Adrenal gland (tissue), 12 donors: ENCODE measurements around the gene RPL19. TPM values are rescaled to one million over a fixed set of nuclear protein-coding genes. Genes with fewer than 3 reads are reported as not detected.

ENCODE experiments used
- DNase-seq, 7 donors: peaks; one replicate each; pipeline ENCODE4 v3.0.0-alpha.2; 2019 to 2020
- H3K27ac ChIP-seq, 5 donors: fragments of 200-600 bp; sonication (generic) in 4 of 5; 1 replicate in 3 of 5; 2 replicates in 2 of 5; pipeline versions ENCODE4 v1.5.1 to v1.8.0; 2016 to 2020; ENCODE audit warnings: mild to moderate bottlenecking in 1 of 5
- H3K27me3 ChIP-seq: fragments of 200-600 bp; 2 replicates; pipeline ENCODE4 v1.8.0; 2021
- H3K36me3 ChIP-seq, 2 donors: fragments of 200-600 bp; replicated peaks in 1 of 2; 1 replicate in 1 of 2; 2 replicates in 1 of 2; pipeline versions ENCODE4 v1.5.1 to v1.8.0; 2018 to 2022
- H3K4me1 ChIP-seq, 2 donors: fragments of 200-600 bp; replicated peaks in 1 of 2; 1 replicate in 1 of 2; 2 replicates in 1 of 2; pipeline versions ENCODE4 v1.5.1 to v1.8.0; 2018 to 2021
- H3K4me3 ChIP-seq, 4 donors: fragments of 200-600 bp; sonication (generic) in 3 of 4; one replicate each; pipeline ENCODE4 v1.5.1; 2016 to 2018
- H3K9me3 ChIP-seq, 3 donors: fragments of 200-600 bp; sonication (generic) in 1 of 3; replicated peaks in 1 of 3; 1 replicate in 2 of 3; 2 replicates in 1 of 3; pipeline versions ENCODE4 v1.5.1 to v1.8.0; 2016 to 2021
- CTCF ChIP-seq, 6 experiments: fragments of 450-650 bp in 4 of 6; fragments of 200-600 bp in 2 of 6; sonication (generic) in 1 of 6; IDR thresholded peaks; 1 replicate in 5 of 6; 2 replicates in 1 of 6; pipeline versions ENCODE4 v1.5.1 to v1.8.0; 2016 to 2021; ENCODE audit warnings: antibody characterized with exemption in 6 of 6, mild to moderate bottlenecking in 2 of 6, moderate library complexity in 1 of 6
- POLR2A ChIP-seq, 2 donors: fragments of 450-650 bp; IDR thresholded peaks; one replicate each; pipeline ENCODE4 v1.6.1; 2017; ENCODE audit warnings: antibody characterized with exemption in 2 of 2, mild to moderate bottlenecking in 2 of 2, moderate library complexity in 1 of 2
- WGBS, 4 donors: extraction: QIAGEN DNeasy Blood & Tissue Kit in 2 of 4; methylation state at CpG; one replicate each; pipeline versions ENCODE4 v1.1.5 to v1.1.7; 2013 to 2017; 5-methylcytosine and 5-hydroxymethylcytosine counted together
- intact Hi-C, 2 donors: fragments of 100-400 bp; cut with DNase I; formaldehyde crosslinking; loops; one replicate each; pipeline versions ENCODE4 v1.14.1 to v1.15.0; 2022 to 2023
- polyA plus RNA-seq, 3 donors: library from polyadenylated mRNA; stranded (reverse); fragments of 200-250 nt in 2 of 3; fragments of 350-450 nt in 1 of 3; fragmentation: Illumina TruSeq in 1 of 3; extraction: RNeasy Lipid Tissue Mini Kit (QIAGEN cat#74804) in 1 of 3; gene quantifications; one replicate each; pipeline ENCODE4 v1.2.3, GENCODE V29; 2013 to 2014
- total RNA-seq, 9 donors: library from RNA; depleted of rRNA in 4 of 9; stranded (reverse); fragments of >200 nt in 4 of 9; fragments of 120-200 nt in 1 of 9; fragmentation: NEBNext Ultra II Directional in 1 of 9; extraction: Animal tissue kit (Norgen Biotek cat#: 25700) in 1 of 9; gene quantifications; one replicate each; pipeline versions ENCODE4 v1.1.0 to v1.2.4, GENCODE V29; 2013 to 2023
- donor health status: healthy with polysubstance abuse.
- donor health status: Bipolar disorder and iron deficiency.
- donor health status: DM: yes; HTN: yes; CAD: no.
- donor health status: DM: no; HTN: no; CAD: no.
- donor health status: DM: no; HTN: no; CAD: no.
- donor health status: DM: yes; HTN: yes; CAD: no.

The RPL19 gene
- total and polyA plus RNA-seq, 12 donors, result 1,513 to 4,908 (median 2,461) TPM

- peak; percentile 72 to 83 (median 76) for DNase-seq
- TF ChIP-seq POLR2A (IDR thresholded peaks at IDR 0.05) (peak; percentile 15 to 58), CTCF (IDR thresholded peaks at IDR 0.05) (no peak)
- WGBS, 4 donors, result 0 to 1% (median 1%) methylated on average over 11 to 55 of the region's 55 CpGs; no CpG with 5 or more reads in 1 of the 4 donors
- H3K36me3 ChIP-seq, result peaks cover 0 to 16% of the 10 kb centered on the region in 2 donors
- H3K4me1 ChIP-seq, result peaks cover 27 to 35% of the 10 kb centered on the region in 2 donors
- intact Hi-C loops, result no loop called here
- peak within 1 kb of the TSS in 3 of 5 donors; percentile 4 to 96 (median 79) for H3K27ac ChIP-seq
- no peaks in the 10 kb centered on the region for H3K27me3 ChIP-seq
- H3K9me3 ChIP-seq, result no peaks in the 10 kb centered on the region
- peak within 1 kb of the TSS in 3 of 4 donors; percentile 16 to 77 (median 44) for H3K4me3 ChIP-seq
Measured at GRCh38 chr17:39197380-39198185, 2.5 kb upstream of the RPL19 start, which contains the start of gene CACNB1. Gene CACNB1, minus strand, starts transcription at chr17:39197669. Its CDS starts 174 bp downstream, at chr17:39197495.

GRCh38 chr17:39198186-39198566 lies 1.9 kb upstream of the RPL19 start:
- Histone ChIP-seq H3K27ac (peak overlapping the region in 3 of 5 donors; percentile 4 to 96 (median 79)), H3K27me3 (no peaks in the 10 kb centered on the region), H3K4me1 (peaks cover 27 to 37% of the 10 kb centered on the region in 2 donors), H3K4me3 (peak overlapping the region in 1 of 4 donors; percentile 77), H3K9me3 (no peaks in the 10 kb centered on the region), H3K36me3 (peaks cover 0 to 22% of the 10 kb centered on the region in 2 donors)
- peak in 2 of 7 donors; percentile 35 to 38 for DNase-seq
- intact Hi-C loops, result no loop called here
- TF ChIP-seq POLR2A (IDR thresholded peaks at IDR 0.05) (no peak), CTCF (IDR thresholded peaks at IDR 0.05) (no peak)
- WGBS, 4 donors, result 59 to 77% (median 66%) methylated on average over 4 of the region's 4 CpGs

- intact Hi-C loops, result no loop called here
- no peaks in the 10 kb centered on the region for H3K9me3 ChIP-seq
- 0 to 1% (median 0%) methylated on average over 10 of the region's 10 CpGs for WGBS, 4 donors
- TF ChIP-seq POLR2A (IDR thresholded peaks at IDR 0.05) (peak in 1 of 2 donors; percentile 70), CTCF (IDR thresholded peaks at IDR 0.05) (no peak)
- peak; percentile 88 to 97 (median 95) for DNase-seq
- H3K27me3 ChIP-seq, result no peaks in the 10 kb centered on the region
- peaks cover 0 to 37% of the 10 kb centered on the region in 2 donors for H3K36me3 ChIP-seq
- peak overlapping the region in 2 of 4 donors; percentile 73 to 83 for H3K4me3 ChIP-seq
- peak overlapping the region; percentile 93 to 97 (median 95) for H3K27ac ChIP-seq
- H3K4me1 ChIP-seq, result peaks cover 27 to 37% of the 10 kb centered on the region in 2 donors
Measured at GRCh38 chr17:39199820-39200069, 338 bp upstream of the RPL19 start.

- WGBS, 4 donors, result 25 to 37% (median 29%) methylated on average over 11 of the region's 11 CpGs
- no peaks in the 10 kb centered on the region for H3K27me3 ChIP-seq
- intact Hi-C loops, result no loop called here
- TF ChIP-seq POLR2A (IDR thresholded peaks at IDR 0.05) (no peak), CTCF (IDR thresholded peaks at IDR 0.05) (no peak)
- peak overlapping the region in 4 of 5 donors; percentile 93 to 97 (median 96) for H3K27ac ChIP-seq
- H3K9me3 ChIP-seq, result no peaks in the 10 kb centered on the region
- peak overlapping the region; percentile 39 to 98 (median 78) for H3K4me3 ChIP-seq
- peaks cover 27 to 37% of the 10 kb centered on the region in 2 donors for H3K4me1 ChIP-seq
- peak in 1 of 7 donors; percentile 15 for DNase-seq
- H3K36me3 ChIP-seq, result peaks cover 0 to 42% of the 10 kb centered on the region in 2 donors
Measured at GRCh38 chr17:39200957-39201510, 951 bp downstream of the RPL19 start.
